Testis (tissue), 5 donors: ENCODE data around the gene RXRG. TPM values are rescaled to one million over a fixed set of nuclear protein-coding genes. Genes with fewer than 3 reads are reported as not detected.

Source experiments
- DNase-seq: peaks from one replicate; pipeline ENCODE4 v3.0.0-alpha.2; 2019
- H3K27ac ChIP-seq, 2 donors: fragments of 200-600 bp; sonication (generic); one replicate each; pipeline ENCODE4 v1.5.1; 2019
- H3K27me3 ChIP-seq: fragments of 200-600 bp; sonication (generic); one replicate; pipeline ENCODE4 v1.5.1; 2019
- H3K36me3 ChIP-seq: fragments of 200-600 bp; sonication (generic); one replicate; pipeline ENCODE4 v1.5.1; 2017; ENCODE audit warnings: low read depth; ENCODE audit errors: missing control alignments
- H3K4me1 ChIP-seq: fragments of 200-600 bp; sonication (generic); one replicate; pipeline ENCODE4 v1.5.1; 2019
- H3K4me3 ChIP-seq, 2 donors: fragments of 200-600 bp; sonication (generic); one replicate each; pipeline ENCODE4 v1.5.1; 2017 to 2019
- H3K9me3 ChIP-seq: fragments of 200-600 bp; sonication (generic); one replicate; pipeline ENCODE4 v1.5.1; 2017
- POLR2A ChIP-seq: fragments of 450-650 bp; IDR thresholded peaks from one replicate; pipeline ENCODE4 v1.6.1; 2017; ENCODE audit warnings: antibody characterized with exemption, mild to moderate bottlenecking, moderate library complexity
- WGBS, 2 donors: methylation state at CpG; one replicate each; pipeline ENCODE4 v1.1.5; 2018; 5-methylcytosine and 5-hydroxymethylcytosine counted together
- intact Hi-C: fragments of 100-400 bp; cut with DNase I; formaldehyde crosslinking; loops from one replicate; pipeline ENCODE4 v1.15.1; 2023; ENCODE audit warnings: low total_unique reads
- long read RNA-seq, 2 donors: transcript quantifications; one replicate each; lab custom pipeline, GENCODE V29; 2026
- polyA plus RNA-seq: library from polyadenylated mRNA; stranded (reverse); fragments of 350-450 nt; fragmentation: Illumina TruSeq; extraction: RNeasy Lipid Tissue Mini Kit (QIAGEN cat#74804); gene quantifications from one replicate; pipeline ENCODE4 v1.2.3, GENCODE V29; 2014; ENCODE audit warnings: low read depth, low replicate concordance; ENCODE audit not compliant: insufficient read depth
- total RNA-seq, 2 donors: library from RNA; depleted of rRNA; stranded (reverse); fragments of >200 nt; gene quantifications; one replicate each; pipeline ENCODE4 v1.2.3, GENCODE V29; 2016
- TF ChIP-seq, protein P1 (sequence below), 3 experiments: fragments of 450-650 bp in 2 of 3; fragments of 200-600 bp in 1 of 3; sonication (generic) in 1 of 3; IDR thresholded peaks; one replicate each; pipeline ENCODE4 v1.5.1; 2016 to 2019; ENCODE audit warnings: antibody characterized with exemption in 3 of 3, mild to moderate bottlenecking in 2 of 3, moderate library complexity in 1 of 3

RXRG gene
- 1 to 10 TPM in 1 of 2 donors, under 1 TPM in 1; 0.24 to 1.1 TPM for total RNA-seq
- polyA plus RNA-seq, result 4.0 TPM
- long read RNA-seq, donor 1, partial matches to known transcripts, result 0 of 1 reads
- long read RNA-seq, donor 1, other reads (novel, unspliced or antisense), result 0 of 1 reads
- long read RNA-seq, donor 2, partial matches to known transcripts, result 0 of 1 reads
- long read RNA-seq, donor 2, other reads (novel, unspliced or antisense), result 0 of 1 reads

GRCh38 chr1:165444897-165445370, at the start of gene RXRG:
RXRG (minus strand) TSS chr1:165445126; CDS start chr1:165444893, 233 bp downstream.
- Histone ChIP-seq H3K36me3 (no peaks in the 10 kb centered on the region), H3K4me1 (peaks cover 12% of the 10 kb centered on the region), H3K9me3 (no peaks in the 10 kb centered on the region), H3K27me3 (no peaks in the 10 kb centered on the region), H3K27ac (no peak within 1 kb of the TSS), H3K4me3 (peak within 1 kb of the TSS; percentile 7 to 21)
- DNase-seq, result peak; percentile 42
- intact Hi-C loops, result no loop called here
- TF ChIP-seq POLR2A, result no peak
- TF ChIP-seq, protein P1, sequence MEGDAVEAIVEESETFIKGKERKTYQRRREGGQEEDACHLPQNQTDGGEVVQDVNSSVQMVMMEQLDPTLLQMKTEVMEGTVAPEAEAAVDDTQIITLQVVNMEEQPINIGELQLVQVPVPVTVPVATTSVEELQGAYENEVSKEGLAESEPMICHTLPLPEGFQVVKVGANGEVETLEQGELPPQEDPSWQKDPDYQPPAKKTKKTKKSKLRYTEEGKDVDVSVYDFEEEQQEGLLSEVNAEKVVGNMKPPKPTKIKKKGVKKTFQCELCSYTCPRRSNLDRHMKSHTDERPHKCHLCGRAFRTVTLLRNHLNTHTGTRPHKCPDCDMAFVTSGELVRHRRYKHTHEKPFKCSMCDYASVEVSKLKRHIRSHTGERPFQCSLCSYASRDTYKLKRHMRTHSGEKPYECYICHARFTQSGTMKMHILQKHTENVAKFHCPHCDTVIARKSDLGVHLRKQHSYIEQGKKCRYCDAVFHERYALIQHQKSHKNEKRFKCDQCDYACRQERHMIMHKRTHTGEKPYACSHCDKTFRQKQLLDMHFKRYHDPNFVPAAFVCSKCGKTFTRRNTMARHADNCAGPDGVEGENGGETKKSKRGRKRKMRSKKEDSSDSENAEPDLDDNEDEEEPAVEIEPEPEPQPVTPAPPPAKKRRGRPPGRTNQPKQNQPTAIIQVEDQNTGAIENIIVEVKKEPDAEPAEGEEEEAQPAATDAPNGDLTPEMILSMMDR (IDR thresholded peaks at IDR 0.05), result no peak
- WGBS, 2 donors, result 1% methylated on average over 33 of the region's 33 CpGs

DNA sequence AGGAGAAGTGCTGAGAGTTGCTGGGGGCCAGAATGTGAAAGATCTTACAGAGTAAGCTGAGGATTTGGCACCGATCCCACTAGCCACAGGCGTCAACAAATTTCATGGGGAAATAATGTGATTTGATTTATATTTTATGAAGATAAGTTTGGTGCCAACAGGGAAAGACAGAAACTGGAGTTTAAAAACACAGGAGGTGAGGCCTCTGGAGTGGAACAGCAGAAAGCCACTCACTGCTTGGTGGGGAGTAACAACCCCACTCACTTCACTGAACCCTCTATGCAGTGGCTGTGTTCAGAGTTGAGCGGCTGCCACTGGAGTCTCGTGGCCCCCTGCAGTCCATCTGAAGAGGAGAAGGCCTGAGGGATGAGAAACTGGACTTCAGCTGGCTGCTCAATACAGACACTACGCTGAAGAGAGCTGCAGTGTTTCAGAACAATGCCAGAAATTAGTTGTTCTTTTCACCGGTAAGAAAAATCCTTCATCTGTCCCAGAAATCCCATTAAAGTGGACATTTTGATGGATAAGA, 48.0 kb upstream of the RXRG start:
- no peak for DNase-seq
- TF ChIP-seq POLR2A, result no peak
- TF ChIP-seq, protein P1 (IDR thresholded peaks at IDR 0.05), result no peak
- Histone ChIP-seq H3K36me3 (no peaks in the 10 kb centered on the region), H3K4me1 (no peaks in the 10 kb centered on the region), H3K9me3 (no peaks in the 10 kb centered on the region), H3K4me3 (no peak overlapping the region), H3K27ac (no peak overlapping the region), H3K27me3 (no peaks in the 10 kb centered on the region)
- WGBS, 2 donors, result 70 to 87% methylated on average over 6 of the region's 6 CpGs
- intact Hi-C loops, result no loop called here

- Histone ChIP-seq H3K9me3 (no peaks in the 10 kb centered on the region), H3K27ac (no peak overlapping the region), H3K4me3 (no peak overlapping the region), H3K36me3 (no peaks in the 10 kb centered on the region), H3K4me1 (no peaks in the 10 kb centered on the region), H3K27me3 (no peaks in the 10 kb centered on the region)
- intact Hi-C loops, result no loop called here
- DNase-seq, result peak; percentile 61
- 33 to 52% methylated on average over 5 of the region's 5 CpGs for WGBS, 2 donors
- TF ChIP-seq, protein P1 (IDR thresholded peaks at IDR 0.05), result no peak
- TF ChIP-seq POLR2A, result no peak
These were observed 45.2 kb upstream of the RXRG start for GRCh38 chr1:165490175-165490574.

DNA sequence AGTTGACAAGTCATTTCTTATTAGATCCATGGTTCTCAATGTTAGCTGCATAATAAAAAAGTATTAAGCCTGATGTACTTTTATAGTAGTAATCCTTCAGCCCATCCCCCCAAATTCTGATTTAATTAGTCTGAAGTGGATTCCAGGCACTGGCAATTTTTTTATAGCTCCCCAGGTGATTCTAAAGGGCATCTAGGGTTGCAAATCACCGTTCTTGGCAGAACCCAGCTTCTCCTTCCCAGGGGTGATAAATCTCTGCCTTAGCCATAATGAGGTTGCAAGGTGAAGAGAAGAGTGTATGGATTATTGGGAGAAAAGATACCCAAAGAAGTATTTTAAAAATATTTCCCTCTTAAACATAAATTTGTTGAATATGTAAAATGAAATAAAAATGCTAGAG, 43.0 kb upstream of the RXRG start:
- no peak for DNase-seq
- TF ChIP-seq POLR2A, result no peak
- TF ChIP-seq, protein P1 (IDR thresholded peaks at IDR 0.05), result no peak
- Histone ChIP-seq H3K36me3 (no peaks in the 10 kb centered on the region), H3K4me1 (no peaks in the 10 kb centered on the region), H3K9me3 (no peaks in the 10 kb centered on the region), H3K27ac (no peak overlapping the region), H3K4me3 (no peak overlapping the region), H3K27me3 (no peaks in the 10 kb centered on the region)
- WGBS, 2 donors, result 50 to 58% methylated on average over 1 of the region's 1 CpG
- intact Hi-C loops, result no loop called here

GRCh38 chr1:165486663-165487062, 41.7 kb upstream of the RXRG start:
- Histone ChIP-seq H3K4me3 (no peak overlapping the region), H3K27me3 (no peaks in the 10 kb centered on the region), H3K9me3 (no peaks in the 10 kb centered on the region), H3K27ac (no peak overlapping the region), H3K36me3 (no peaks in the 10 kb centered on the region), H3K4me1 (no peaks in the 10 kb centered on the region)
- WGBS, 2 donors, result 73 to 80% methylated on average over 3 of the region's 3 CpGs
- no peak for DNase-seq
- intact Hi-C loops, result no loop called here
- TF ChIP-seq, protein P1 (IDR thresholded peaks at IDR 0.05), result no peak
- no peak for TF ChIP-seq POLR2A
